HG03342 (cell line): ENCODE results near the gene CPLX1.

ENCODE experiments used
- ATAC-seq: cut with Tn5 transposase; IDR thresholded peaks from one replicate; pipeline ENCODE4 v1.9.1; 2021; ENCODE audit warnings: mild to moderate bottlenecking, moderate library complexity; ENCODE audit not compliant: unreplicated experiment

CPLX1 gene

GRCh38 chr4:856225-856901 is 30.4 kb upstream of the CPLX1 start:
- ATAC-seq = no peak

GRCh38 chr4:855880-856224 is 29.9 kb upstream of the CPLX1 start:
- no peak for ATAC-seq

DNA sequence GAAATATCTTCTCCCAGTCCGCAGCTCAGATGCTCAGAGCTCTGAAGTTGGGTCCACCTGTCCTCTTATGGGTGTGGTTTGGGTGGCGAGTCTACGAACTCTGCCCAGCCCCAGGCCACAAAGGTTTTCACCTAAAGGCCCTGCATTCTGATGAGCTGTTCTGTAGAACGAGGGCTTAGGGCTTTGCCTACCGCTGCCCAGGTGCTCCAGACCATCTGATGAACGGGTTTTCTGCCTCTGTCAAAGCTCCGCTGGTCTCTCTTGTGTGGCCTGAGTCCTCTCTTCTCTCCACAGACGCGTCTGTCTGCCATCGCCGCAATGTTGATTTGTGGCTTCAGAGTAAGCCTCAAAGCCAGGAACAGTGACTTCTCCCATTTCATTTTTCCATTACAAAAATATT is 28.4 kb upstream of the CPLX1 start:
- ATAC-seq = no peak

DNA sequence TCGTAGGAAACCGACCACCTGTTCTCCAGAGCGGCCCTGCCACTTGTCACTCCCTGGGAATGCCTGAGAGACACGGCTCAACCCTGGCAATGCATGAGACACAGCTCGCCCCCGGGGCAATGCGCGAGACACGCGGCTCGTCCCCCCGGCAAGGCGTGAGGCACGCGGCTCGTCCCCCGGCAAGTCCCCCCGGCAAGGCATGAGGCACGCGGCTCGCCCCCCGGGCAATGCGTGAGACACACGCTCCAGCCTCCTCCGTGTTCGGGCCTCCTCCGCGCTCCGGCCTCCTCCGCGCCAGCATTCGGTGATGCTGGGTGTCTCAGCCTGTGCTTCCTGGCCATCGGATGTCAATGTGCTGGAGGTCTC is 27.5 kb upstream of the CPLX1 start:
- no peak for ATAC-seq

- no peak for ATAC-seq
Measured at GRCh38 chr4:851701-852430, 25.9 kb upstream of the CPLX1 start.

GRCh38 chr4:850323-850945 is 24.5 kb upstream of the CPLX1 start:
- ATAC-seq = no peak

GRCh38 chr4:849478-850175 is 23.7 kb upstream of the CPLX1 start:
- no peak for ATAC-seq

DNA sequence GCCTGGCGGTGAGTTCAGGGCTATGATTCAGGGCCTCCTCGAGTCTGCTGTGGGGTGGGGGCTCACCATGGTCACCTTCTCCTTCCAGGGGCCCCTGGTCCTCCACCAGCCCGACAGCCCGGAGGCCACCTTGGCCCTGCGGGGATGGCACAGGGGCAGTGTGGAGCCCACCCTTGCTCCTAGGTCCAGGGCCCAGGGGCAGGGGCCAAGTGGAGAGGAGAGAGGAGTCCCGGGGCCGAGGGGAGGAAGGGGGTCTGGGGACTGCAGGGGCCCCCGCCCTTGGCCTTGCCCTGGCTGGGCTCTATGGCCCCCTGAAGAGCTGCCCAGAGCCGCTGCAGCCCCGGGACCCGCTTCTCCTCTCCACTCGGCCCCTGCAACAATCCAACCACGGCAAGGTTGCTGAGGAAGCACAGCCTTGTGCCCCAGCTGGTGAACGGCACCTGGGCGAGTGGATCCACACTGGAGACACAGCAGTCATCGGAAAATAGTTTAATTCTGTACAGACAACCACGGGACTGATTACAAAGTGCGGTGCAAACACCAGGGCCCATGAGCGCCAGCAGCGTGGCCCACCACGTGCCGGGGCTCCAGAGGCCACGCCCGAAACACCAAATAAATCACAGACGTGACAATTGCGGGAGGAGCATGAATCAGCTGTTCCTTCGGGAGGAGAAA is 23.0 kb upstream of the CPLX1 start:
- no peak for ATAC-seq

DNA sequence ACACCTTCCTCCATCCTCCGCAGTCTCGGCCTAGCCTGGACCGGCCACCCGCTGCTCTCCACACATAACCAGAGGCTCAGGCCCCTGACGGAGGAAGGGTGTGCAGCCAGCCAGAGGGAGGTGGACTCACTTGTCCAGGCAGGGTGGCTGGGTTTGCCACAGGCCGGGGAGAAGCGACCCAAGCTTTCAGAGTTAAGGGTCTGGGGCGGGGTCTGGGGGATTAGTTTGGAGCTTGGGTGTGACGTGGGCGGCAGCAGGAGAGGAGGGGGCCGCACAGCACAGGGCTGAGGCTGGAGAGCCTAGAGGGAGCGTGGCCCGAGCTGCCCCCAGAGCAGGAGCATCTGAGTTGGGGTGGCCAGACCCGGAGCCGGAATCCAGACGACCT is 22.4 kb upstream of the CPLX1 start:
- ATAC-seq = no peak

- no peak for ATAC-seq
Measured at GRCh38 chr4:845836-846251, 19.9 kb upstream of the CPLX1 start.

GRCh38 chr4:845233-845835 is 19.4 kb upstream of the CPLX1 start:
- no peak for ATAC-seq

DNA sequence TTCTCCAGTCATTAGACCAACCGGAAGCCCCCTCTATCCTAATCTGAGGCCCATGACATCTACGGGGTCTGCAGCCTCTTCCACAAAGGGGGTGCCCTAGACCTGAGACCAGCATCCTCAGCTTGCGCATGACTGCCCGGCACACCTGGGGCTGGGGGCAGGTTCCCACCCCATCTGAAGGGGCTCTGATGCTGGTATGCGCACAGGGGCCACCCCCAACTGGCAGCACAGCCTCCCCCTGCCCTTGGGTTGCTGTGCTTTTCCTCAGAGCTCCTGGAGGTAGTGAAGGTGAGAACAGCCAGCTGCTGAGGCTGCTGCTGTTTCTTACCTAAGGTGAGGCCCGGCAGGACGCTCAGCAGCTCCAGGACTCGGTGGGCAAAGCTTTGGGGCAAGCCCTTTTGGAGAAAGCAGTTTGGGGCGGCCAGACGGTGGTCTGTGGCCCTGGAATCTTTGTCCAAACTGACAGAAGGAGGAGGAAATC is 18.9 kb upstream of the CPLX1 start:
- ATAC-seq = no peak

DNA sequence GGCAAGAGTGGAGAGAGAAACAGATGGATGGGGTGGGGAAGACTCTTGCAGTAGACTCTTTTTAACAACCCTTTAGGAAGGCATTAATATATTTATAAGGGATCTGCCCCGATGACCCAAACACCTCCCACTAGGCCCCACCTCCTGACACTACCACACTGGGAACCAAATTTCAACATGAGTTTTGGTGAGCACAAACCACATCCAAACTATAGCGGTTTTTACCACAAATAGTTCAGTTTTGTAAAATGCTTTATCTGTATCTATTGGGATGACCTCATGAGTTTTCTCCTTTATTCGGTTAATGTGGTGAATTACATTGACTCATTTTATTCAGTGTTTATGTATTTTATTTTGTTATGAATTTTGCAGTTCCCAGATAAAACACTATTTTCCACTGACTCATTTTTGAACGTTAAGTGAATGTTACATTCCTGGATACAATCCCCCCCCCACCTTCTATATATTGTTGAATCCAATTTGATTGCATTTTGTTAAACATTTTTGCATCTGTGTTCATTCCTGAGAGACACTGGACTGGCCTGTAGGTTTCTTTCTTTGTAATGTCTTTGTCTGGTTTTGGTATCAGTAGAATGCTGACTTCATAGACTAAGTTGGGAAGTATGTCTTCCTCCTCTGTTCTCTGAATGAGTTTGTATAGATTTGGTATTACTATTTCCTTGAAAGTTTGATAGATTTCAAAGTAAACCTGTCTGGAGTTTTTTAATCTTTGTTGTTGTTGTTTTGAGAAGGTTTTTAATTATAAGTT is 13.9 kb upstream of the CPLX1 start:
- no peak for ATAC-seq

DNA sequence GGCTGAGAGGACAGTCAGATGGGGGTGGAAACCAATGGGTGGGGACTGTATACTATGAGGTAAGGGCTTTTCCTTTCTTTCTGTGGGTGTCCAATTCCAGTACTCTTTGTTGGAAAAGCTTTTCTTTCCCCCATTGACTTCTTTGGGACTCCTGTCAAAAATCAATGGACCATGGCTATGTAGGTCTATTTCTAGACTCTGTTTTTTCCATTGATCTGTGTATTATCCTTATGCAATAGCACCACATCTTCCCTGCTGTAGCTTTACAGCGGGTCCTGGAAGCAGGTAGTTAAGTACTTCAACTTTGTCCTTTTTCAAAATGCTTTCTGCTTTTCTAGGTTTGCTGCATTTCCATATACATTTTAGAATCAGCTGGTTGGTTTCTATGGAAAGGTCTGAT is 11.8 kb upstream of the CPLX1 start:
- ATAC-seq = no peak

- ATAC-seq = no peak
Measured at GRCh38 chr4:836750-837301, 10.9 kb upstream of the CPLX1 start.

DNA sequence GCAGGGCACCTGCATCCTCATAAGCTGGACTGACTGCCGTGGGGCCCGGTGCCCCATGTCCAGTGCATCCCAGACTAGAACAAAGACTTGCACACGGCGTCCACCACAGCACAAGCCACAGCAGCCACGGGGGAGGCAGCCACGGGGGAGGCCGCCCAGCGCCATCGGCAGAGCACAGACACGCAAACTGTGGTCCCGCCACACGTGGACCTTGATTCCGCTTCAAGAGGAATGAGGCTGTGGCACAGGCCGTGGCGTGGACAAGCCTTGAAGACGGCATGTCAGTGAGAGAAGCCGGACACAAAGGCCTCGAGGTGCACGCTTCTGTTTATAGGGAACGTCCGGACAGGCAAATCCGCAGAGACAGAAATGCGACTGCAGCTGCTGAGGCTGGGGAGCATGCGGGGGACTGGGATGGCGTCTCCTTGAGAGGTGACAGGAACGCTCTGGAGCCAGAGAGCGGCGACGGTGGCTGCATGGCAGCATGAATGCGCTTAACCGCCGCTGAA is 10.1 kb upstream of the CPLX1 start:
- ATAC-seq = no peak

- no peak for ATAC-seq
Measured at GRCh38 chr4:835148-836002, 9.4 kb upstream of the CPLX1 start.

- ATAC-seq = no peak
Measured at GRCh38 chr4:834368-835147, 8.6 kb upstream of the CPLX1 start.
